Osteoblast (primary cell): Measurements from ENCODE around the gene CUL5. TPM values are rescaled to one million over a fixed set of nuclear protein-coding genes. Genes with fewer than 3 reads are reported as not detected.

Experiments
- DNase-seq: peaks from one replicate; pipeline ENCODE4 v3.0.0; 2011; ENCODE audit warnings: low spot score, mixed read lengths; ENCODE audit not compliant: insufficient read length; ENCODE audit errors: missing footprints
- H2AFZ ChIP-seq: 2 replicates; pipeline ENCODE4 v1.6.0; 2011; ENCODE audit warnings: mild to moderate bottlenecking, low read length
- H3K27ac ChIP-seq: 2 replicates; pipeline ENCODE4 v1.5.1; 2011; ENCODE audit warnings: mild to moderate bottlenecking, low read depth, low read length, moderate library complexity
- H3K27me3 ChIP-seq: 2 replicates; pipeline ENCODE4 v1.6.0; 2012; ENCODE audit warnings: mild to moderate bottlenecking, control low read depth, inconsistent platforms, low read length, moderate library complexity; ENCODE audit not compliant: insufficient read depth
- H3K36me3 ChIP-seq: 2 replicates; pipeline ENCODE4 v1.5.1; 2011; ENCODE audit warnings: mild to moderate bottlenecking, low read length, control low read depth, moderate library complexity; ENCODE audit not compliant: insufficient read depth
- H3K4me1 ChIP-seq: 2 replicates; pipeline ENCODE4 v1.5.1; 2011; ENCODE audit warnings: mild to moderate bottlenecking, low read length, control low read depth, moderate library complexity; ENCODE audit not compliant: insufficient read depth
- H3K4me2 ChIP-seq: 2 replicates; pipeline ENCODE4 v1.6.0; 2011; ENCODE audit warnings: mild to moderate bottlenecking, low read length; ENCODE audit not compliant: insufficient read depth
- H3K4me3 ChIP-seq: fragments of 200-600 bp; sonication (generic); 3 replicates; pipeline ENCODE4 v1.5.1; 2012; ENCODE audit warnings: mild to moderate bottlenecking, low read length, inconsistent platforms; ENCODE audit not compliant: insufficient read depth
- H3K79me2 ChIP-seq: 2 replicates; pipeline ENCODE4 v1.6.0; 2012; ENCODE audit warnings: mild to moderate bottlenecking, low read length, control low read depth, inconsistent platforms; ENCODE audit not compliant: insufficient read depth
- H3K9me3 ChIP-seq: 2 replicates; pipeline ENCODE4 v1.5.1; 2011; ENCODE audit warnings: low read depth, low read length, control low read depth
- H4K20me1 ChIP-seq: 2 replicates; pipeline ENCODE4 v1.6.0; 2012; ENCODE audit warnings: mild to moderate bottlenecking, low read length, control low read depth; ENCODE audit not compliant: insufficient read depth
- CTCF ChIP-seq: IDR thresholded peaks from 2 replicates; pipeline ENCODE4 v1.5.1; 2011; ENCODE audit warnings: mild to moderate bottlenecking, low read depth, low read length, moderate library complexity; ENCODE audit errors: extremely low read depth
- small RNA-seq: library from RNA; depleted of rRNA; stranded (forward); fragments of <200 nt; gene quantifications from one replicate; pipeline ENCODE3, GENCODE V24; 2012
- total RNA-seq: library from RNA; depleted of rRNA; stranded (reverse); fragments of >200 nt; gene quantifications from 2 replicates; pipeline ENCODE4 v1.2.3, GENCODE V29; 2012

CUL5 gene
- total RNA-seq, 1 donor: 45.2 TPM

GRCh38 chr11:108154591-108154990 lies 145.9 kb downstream of the CUL5 start:
- no peak overlapping the region for H2AFZ ChIP-seq
- H3K27me3 ChIP-seq: no peaks in the 10 kb centered on the region
- no peaks in the 10 kb centered on the region for H3K9me3 ChIP-seq
- TF ChIP-seq CTCF: no peak
- no peaks in the 10 kb centered on the region for H3K4me1 ChIP-seq
- H3K79me2 ChIP-seq: no peaks in the 10 kb centered on the region
- no peak for DNase-seq
- H3K4me3 ChIP-seq: no peak overlapping the region
- no peak overlapping the region for H3K4me2 ChIP-seq
- no peaks in the 10 kb centered on the region for H4K20me1 ChIP-seq
- H3K27ac ChIP-seq: no peak overlapping the region
- H3K36me3 ChIP-seq: peaks cover 41% of the 10 kb centered on the region

Small RNA genes lying within 50 kb of the gene (small RNA-seq; reads per million reads assigned to genes)
- gene RF00019: not detected

Other genes with a start within 250 kb of the CUL5 start
- 5.4 and 6.2 TPM in 2 replicates for gene SLC35F2, start 150.1 kb upstream of the CUL5 start, total RNA-seq
- gene RAB39A, start 80.5 kb upstream of the CUL5 start, total RNA-seq: not detected in 2 replicates
- 96.6 and 105 TPM in 2 replicates for gene ACAT1, start 112.7 kb downstream of the CUL5 start, total RNA-seq
- gene NPAT, start 213.7 kb downstream of the CUL5 start, total RNA-seq: 16.6 and 20.9 TPM in 2 replicates
- gene ATM, start 214.2 kb downstream of the CUL5 start, total RNA-seq: 120 and 172 TPM in 2 replicates